Endothelial cell (in vitro differentiated cells): ENCODE results near the gene NUCKS1. TPM values are rescaled to one million over a fixed set of nuclear protein-coding genes. Genes with fewer than 3 reads are reported as not detected.

Experiments used
- DNase-seq: peaks from one replicate; pipeline ENCODE4 v3.0.0; 2021; ENCODE audit warnings: low spot score
- H3K27ac Mint-ChIP-seq: one replicate; pipeline ENCODE4 v1.8.0; 2021; ENCODE audit warnings: mixed read lengths, inconsistent platforms; ENCODE audit not compliant: unreplicated experiment
- H3K27me3 Mint-ChIP-seq: one replicate; pipeline ENCODE4 v1.8.0; 2021; ENCODE audit warnings: mild to moderate bottlenecking, moderate library complexity, mixed read lengths, inconsistent platforms; ENCODE audit not compliant: unreplicated experiment
- H3K36me3 Mint-ChIP-seq: one replicate; pipeline ENCODE4 v1.8.0; 2021; ENCODE audit warnings: mild to moderate bottlenecking, low read depth, mixed read lengths, inconsistent platforms; ENCODE audit not compliant: unreplicated experiment
- H3K4me1 Mint-ChIP-seq: one replicate; pipeline ENCODE4 v1.8.0; 2021; ENCODE audit warnings: mild to moderate bottlenecking, mixed read lengths, inconsistent platforms; ENCODE audit not compliant: unreplicated experiment
- H3K4me3 Mint-ChIP-seq: one replicate; pipeline ENCODE4 v1.8.0; 2021; ENCODE audit warnings: mild to moderate bottlenecking, mixed read lengths, inconsistent platforms; ENCODE audit not compliant: unreplicated experiment
- H3K9me3 Mint-ChIP-seq: one replicate; pipeline ENCODE4 v1.8.0; 2021; ENCODE audit warnings: mixed read lengths, inconsistent platforms; ENCODE audit not compliant: unreplicated experiment
- CTCF ChIP-seq: fragments of 200-600 bp; sonication (generic); IDR thresholded peaks from one replicate; pipeline ENCODE4 v1.5.0; 2021; ENCODE audit warnings: antibody characterized with exemption; ENCODE audit not compliant: unreplicated experiment
- total RNA-seq: library from RNA; stranded (reverse); fragmentation: NEBNext Ultra II Directional; extraction: Animal tissue kit (Norgen Biotek cat#: 25700); gene quantifications from one replicate; pipeline ENCODE4 v1.2.1, GENCODE V29; 2021; ENCODE audit not compliant: unreplicated experiment

The NUCKS1 gene
- total RNA-seq, 1 donor from 2014 or later, result 170 TPM

- peaks cover 61% of the 10 kb centered on the region for H3K4me1 Mint-ChIP-seq
- no peak for DNase-seq
- no peak for TF ChIP-seq CTCF
- no peaks in the 10 kb centered on the region for H3K9me3 Mint-ChIP-seq
- peak overlapping the region; percentile 88 for H3K27ac Mint-ChIP-seq
- H3K27me3 Mint-ChIP-seq, result peaks cover 7% of the 10 kb centered on the region
- H3K4me3 Mint-ChIP-seq, result peak overlapping the region; percentile 70
- H3K36me3 Mint-ChIP-seq, result no peaks in the 10 kb centered on the region
Measured at GRCh38 chr1:205701420-205701819, 48.6 kb downstream of the NUCKS1 start.

GRCh38 chr1:205700865-205701401, 49.0 kb downstream of the NUCKS1 start:
- peak overlapping the region; percentile 88 for H3K27ac Mint-ChIP-seq
- H3K36me3 Mint-ChIP-seq, result no peaks in the 10 kb centered on the region
- peak; percentile 51 for DNase-seq
- no peak overlapping the region for H3K4me3 Mint-ChIP-seq
- peaks cover 7% of the 10 kb centered on the region for H3K27me3 Mint-ChIP-seq
- no peaks in the 10 kb centered on the region for H3K9me3 Mint-ChIP-seq
- no peak for TF ChIP-seq CTCF
- H3K4me1 Mint-ChIP-seq, result peaks cover 60% of the 10 kb centered on the region

- no peak for TF ChIP-seq CTCF
- Mint-ChIP-seq H3K36me3 (no peaks in the 10 kb centered on the region), H3K27me3 (peaks cover 7% of the 10 kb centered on the region), H3K4me3 (no peak overlapping the region), H3K27ac (no peak overlapping the region), H3K4me1 (peaks cover 52% of the 10 kb centered on the region), H3K9me3 (no peaks in the 10 kb centered on the region)
- no peak for DNase-seq
Measured at GRCh38 chr1:205699416-205699815, 50.6 kb downstream of the NUCKS1 start.

DNA sequence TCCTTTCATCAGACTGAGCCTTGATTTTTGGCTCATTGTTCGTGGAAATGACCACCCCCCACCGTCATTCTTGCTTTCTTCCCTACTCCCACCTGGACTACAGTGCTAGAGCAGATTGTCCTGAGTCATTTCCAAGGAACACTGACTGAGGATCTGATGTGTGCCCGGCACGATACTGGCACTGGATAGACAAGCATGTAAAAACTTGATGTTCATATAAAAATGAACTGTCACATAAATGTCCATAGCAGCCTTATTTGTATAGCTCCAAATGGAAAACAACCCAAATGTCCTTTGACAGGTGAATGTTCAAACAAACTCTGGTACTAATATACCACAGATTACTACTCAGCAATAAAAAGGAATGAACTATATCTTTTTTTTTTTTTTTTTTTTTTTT, 51.1 kb downstream of the NUCKS1 start:
- no peaks in the 10 kb centered on the region for H3K9me3 Mint-ChIP-seq
- no peak for DNase-seq
- no peak overlapping the region for H3K4me3 Mint-ChIP-seq
- H3K4me1 Mint-ChIP-seq, result peaks cover 56% of the 10 kb centered on the region
- H3K27ac Mint-ChIP-seq, result peak overlapping the region; percentile 6
- TF ChIP-seq CTCF, result no peak
- H3K27me3 Mint-ChIP-seq, result peaks cover 7% of the 10 kb centered on the region
- no peaks in the 10 kb centered on the region for H3K36me3 Mint-ChIP-seq

DNA sequence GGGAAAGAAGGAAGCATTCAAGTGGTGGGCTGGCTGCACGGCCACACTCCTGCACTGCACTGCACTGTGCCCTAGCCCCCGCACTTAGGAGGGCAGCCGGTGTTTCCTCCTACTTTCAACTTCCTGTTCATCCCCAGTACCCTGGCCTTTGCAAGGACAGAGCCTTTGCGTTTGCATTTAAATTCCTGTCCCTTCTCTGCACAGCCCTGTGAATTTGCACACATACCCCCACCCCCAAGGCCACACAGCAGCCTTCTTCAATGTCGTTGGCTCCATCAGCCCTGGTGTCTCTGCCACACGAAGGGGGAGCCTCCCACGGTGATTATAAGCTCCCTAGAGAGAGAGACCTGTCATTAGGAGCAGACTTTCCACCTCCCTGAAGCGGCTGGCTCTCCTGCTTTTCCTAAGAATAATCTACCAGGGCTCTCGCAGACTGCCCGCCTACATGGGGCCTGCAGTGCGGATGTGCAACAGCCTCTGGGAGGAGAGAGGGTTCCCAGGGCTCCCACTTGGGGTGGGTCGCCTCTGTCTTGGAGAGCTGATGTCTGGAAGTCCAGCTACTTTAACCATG, 56.5 kb downstream of the NUCKS1 start:
- Mint-ChIP-seq H3K4me1 (peaks cover 24% of the 10 kb centered on the region), H3K36me3 (peaks cover 3% of the 10 kb centered on the region), H3K9me3 (no peaks in the 10 kb centered on the region), H3K4me3 (no peak overlapping the region), H3K27ac (no peak overlapping the region), H3K27me3 (peaks cover 9% of the 10 kb centered on the region)
- no peak for TF ChIP-seq CTCF
- DNase-seq, result no peak
